Measurements from ENCODE around the gene PRKAB1. TPM values are rescaled to one million over a fixed set of nuclear protein-coding genes. Genes with fewer than 3 reads are reported as not detected.

The PRKAB1 gene
- total RNA-seq, 1 experiment from 2014 or later: 42.2 TPM

DNA sequence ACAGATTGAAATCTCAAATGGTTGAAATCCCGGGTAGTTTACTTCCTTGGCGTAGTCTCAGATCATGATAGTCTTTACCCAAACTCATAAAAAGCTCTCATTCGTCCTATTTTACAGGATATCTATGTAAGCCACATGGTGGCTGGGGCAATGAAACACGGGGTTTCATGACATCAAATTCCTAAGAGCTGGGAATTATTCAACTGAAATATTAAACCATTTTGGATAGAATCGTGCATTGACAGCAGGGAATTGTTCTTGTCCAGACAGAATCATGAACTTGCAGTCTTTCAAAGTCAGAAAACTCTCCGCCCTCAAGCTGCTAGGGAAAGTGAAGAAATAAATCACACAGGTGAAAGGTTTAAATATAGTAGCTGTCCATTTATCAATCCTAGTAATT, 33.2 kb upstream of the PRKAB1 start:
- Histone ChIP-seq H3K23ac (ENCODE audit: insufficient read length, low read depth, low read length) (no peak overlapping the region), H4K5ac (ENCODE audit: insufficient read length, low read depth, low read length) (no peak overlapping the region), H3K4me1 (ENCODE audit: insufficient read depth, low read length) (no peaks in the 10 kb centered on the region), H3K9me3 (ENCODE audit: control insufficient read depth, low read depth, low read length) (no peaks in the 10 kb centered on the region), H2BK20ac (ENCODE audit: low read depth, low read length, poor library complexity, severe bottlenecking) (no peak overlapping the region), H3T11ph (ENCODE audit: low read length) (no peak overlapping the region), H3K4me2 (ENCODE audit: insufficient read depth, insufficient read length, low read length) (no peak overlapping the region), H2BK12ac (ENCODE audit: insufficient read length, low read depth, low read length) (no peak overlapping the region), H2AK5ac (ENCODE audit: insufficient read length, low read length) (no peak overlapping the region), H3K27ac (ENCODE audit: insufficient read length, low read depth, low read length) (no peak overlapping the region), H4K91ac (ENCODE audit: insufficient read length, low read depth, low read length) (no peak overlapping the region), H3K4ac (ENCODE audit: low read depth, low read length) (no peak overlapping the region), H3K56ac (ENCODE audit: insufficient read length, low read depth, low read length) (no peak overlapping the region), H3K14ac (ENCODE audit: insufficient read depth, low read length) (no peak overlapping the region), H3K18ac (ENCODE audit: insufficient read length, low read depth, low read length) (no peak overlapping the region), H4K8ac (replicated peaks; ENCODE audit: insufficient read length, low read depth, low read length) (no peak overlapping the region), H2BK15ac (ENCODE audit: low read depth, low read length) (no peak overlapping the region), H3K27me3 (ENCODE audit: insufficient read depth, low read length) (no peaks in the 10 kb centered on the region), H3K79me1 (ENCODE audit: insufficient read depth, low read depth, low read length, poor library complexity, severe bottlenecking) (no peaks in the 10 kb centered on the region), H3K23me2 (ENCODE audit: insufficient read length, low read depth, low read length, poor library complexity, severe bottlenecking) (no peaks in the 10 kb centered on the region), H2BK120ac (ENCODE audit: low read depth, low read length, poor library complexity, severe bottlenecking) (no peak overlapping the region), H3K9ac (ENCODE audit: extremely low read depth, insufficient read length, low read length) (no peak overlapping the region), H4K20me1 (ENCODE audit: control insufficient read depth, insufficient read depth, insufficient read length) (no peaks in the 10 kb centered on the region), H2BK5ac (ENCODE audit: insufficient read length, low read length) (no peak overlapping the region), H2AFZ (ENCODE audit: low read length) (no peak overlapping the region), H3K79me2 (ENCODE audit: insufficient read depth, low read length) (no peaks in the 10 kb centered on the region)
- Mint-ChIP-seq H3K4me1 (peaks cover 4% of the 10 kb centered on the region in 2 experiments), H3K27me3 (ENCODE audit: low read depth) (peaks cover 31% of the 10 kb centered on the region), H3K27ac (no peak overlapping the region), H3K4me3 (no peak overlapping the region), H3K9me3 (no peaks in the 10 kb centered on the region; a peak in 1 of 5 replicates), H3K36me3 (ENCODE audit: insufficient read depth in 1 of 3, low read depth in 3 of 3) (no peaks in the 10 kb centered on the region)
- TF ChIP-seq, protein P1, sequence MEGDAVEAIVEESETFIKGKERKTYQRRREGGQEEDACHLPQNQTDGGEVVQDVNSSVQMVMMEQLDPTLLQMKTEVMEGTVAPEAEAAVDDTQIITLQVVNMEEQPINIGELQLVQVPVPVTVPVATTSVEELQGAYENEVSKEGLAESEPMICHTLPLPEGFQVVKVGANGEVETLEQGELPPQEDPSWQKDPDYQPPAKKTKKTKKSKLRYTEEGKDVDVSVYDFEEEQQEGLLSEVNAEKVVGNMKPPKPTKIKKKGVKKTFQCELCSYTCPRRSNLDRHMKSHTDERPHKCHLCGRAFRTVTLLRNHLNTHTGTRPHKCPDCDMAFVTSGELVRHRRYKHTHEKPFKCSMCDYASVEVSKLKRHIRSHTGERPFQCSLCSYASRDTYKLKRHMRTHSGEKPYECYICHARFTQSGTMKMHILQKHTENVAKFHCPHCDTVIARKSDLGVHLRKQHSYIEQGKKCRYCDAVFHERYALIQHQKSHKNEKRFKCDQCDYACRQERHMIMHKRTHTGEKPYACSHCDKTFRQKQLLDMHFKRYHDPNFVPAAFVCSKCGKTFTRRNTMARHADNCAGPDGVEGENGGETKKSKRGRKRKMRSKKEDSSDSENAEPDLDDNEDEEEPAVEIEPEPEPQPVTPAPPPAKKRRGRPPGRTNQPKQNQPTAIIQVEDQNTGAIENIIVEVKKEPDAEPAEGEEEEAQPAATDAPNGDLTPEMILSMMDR (conservative IDR thresholded peaks at IDR 0.05): no peak
- DNase-seq: no peak
- WGBS (ENCODE audit: extremely low coverage, insufficient read length, low lambda C conversion rate): no CpG with 5 or more reads among the region's 6 CpGs

Data from H9 (cell line).